ENCODE measurements around the gene AGBL4. TPM values are rescaled to one million over a fixed set of nuclear protein-coding genes. Genes with fewer than 3 reads are reported as not detected.
"Not testable (repeated sequence)": the region's sequence is repeated elsewhere in the genome, so short reads cannot be mapped to it uniquely, and the experiment has no call there.

The AGBL4 gene
- total and polyA plus RNA-seq, 9 of the 15 experiments (the other 6 are each of a cell fraction or from before 2014, with no cell fraction given) = 0.11 TPM; not detected in 7

GRCh38 chr1:49257211-49258049, 766.3 kb downstream of the AGBL4 start:
- POLR2A ChIA-PET; in situ Hi-C loops (cut with MboI); H3K9me3 ChIP-seq (replicated peaks; ENCODE audit: control insufficient read depth, insufficient read depth, low read depth, low read length); intact Hi-C loops (cut with micrococcal nuclease); ATAC-seq; BruUV-seq (replicated peaks); H3K4me1 ChIP-seq (replicated peaks in 1 of 2; ENCODE audit: control insufficient read depth in 2 of 2, insufficient read depth in 2 of 2, low read length in 2 of 2); H3K9me1 ChIP-seq (ENCODE audit: control insufficient read depth, insufficient read depth, low read length); H3K36me3 ChIP-seq (ENCODE audit: control insufficient read depth, insufficient read depth, low read length); FAIRE-seq; H3K79me2 ChIP-seq (ENCODE audit: control insufficient read depth, insufficient read depth, low read length); H3K27me3 ChIP-seq (ENCODE audit: control insufficient read depth in 2 of 2, insufficient read depth in 2 of 2, low read length in 2 of 2); H4K20me1 ChIP-seq (replicated peaks; ENCODE audit: control insufficient read depth, insufficient read depth, low read length); CTCF ChIA-PET (ENCODE audit: low intra/inter-chr PET ratio); TF ChIP-seq ATF1 (CRISPR knock-in tag; IDR thresholded peaks at IDR 0.05): not testable (repeated sequence)
- Histone ChIP-seq H2AFZ (ENCODE audit: low read depth, low read length) (peak overlapping the region; percentile 76; the same call in 1 of the 2 replicates), H3K27ac (ENCODE audit: extremely low read depth, low read depth, low read length) (peak overlapping the region; percentile 46; the same call in 1 of the 3 replicates), H3K4me3 (peak overlapping the region; percentile 25; the same call in 1 of the 2 replicates), H3K4me2 (ENCODE audit: insufficient read depth, low read length) (peak overlapping the region; percentile 60; the same call in 1 of the 2 replicates), H3K9ac (ENCODE audit: insufficient read depth in 1 of 2, low read depth in 2 of 2, low read length in 2 of 2) (peak overlapping the region in 1 of 2 experiments; percentile 59; a peak in 2 of 4 replicates)
- DNase-seq (ENCODE audit: extremely low read depth in 1 of 4, low spot score in 3 of 4) = peak in 1 of 4 experiments; percentile 54
- WGBS (ENCODE audit: insufficient coverage, low coverage, missing lambda C conversion rate) = 1% methylated on average over 30 of the region's 32 CpGs
- peak in 1 of 3 experiments; percentile 59 for TF ChIP-seq YY1 (IDR thresholded peaks at IDR 0.05; ENCODE audit: borderline replicate concordance in 1 of 3, control insufficient read depth in 1 of 3, extremely low read depth in 1 of 3, insufficient read depth in 3 of 3, insufficient read length in 1 of 3, insufficient replicate concordance in 2 of 3, low read depth in 1 of 3, low read length in 2 of 3)
- peak; percentile 51; the same call in 1 of the 2 replicates for TF ChIP-seq ATF1 (tag; IDR thresholded peaks at IDR 0.05)
- 0 out of 2 replicates have a peak, but pooled peaks have one; percentile 49 for TF ChIP-seq ZBTB9 (CRISPR knock-in tag; IDR thresholded peaks at IDR 0.05)
- TF ChIP-seq ZBTB17 (CRISPR knock-in tag; IDR thresholded peaks at IDR 0.05) = 0 out of 2 replicates have a peak, but pooled peaks have one; percentile 33
- TF ChIP-seq KDM5B (IDR thresholded peaks at IDR 0.05; ENCODE audit: insufficient replicate concordance, low read depth, low read length) = peak; percentile 27
- peak; percentile 28; the same call in 1 of the 2 replicates for TF ChIP-seq RBFOX2 (IDR thresholded peaks at IDR 0.05; ENCODE audit: low read depth, low read length)
- peak; percentile 36; the same call in 1 of the 2 replicates for TF ChIP-seq PHF8 (IDR thresholded peaks at IDR 0.05; ENCODE audit: borderline replicate concordance, low read length)
- peak; percentile 25; the same call in 1 of the 2 replicates for TF ChIP-seq POLR2G (IDR thresholded peaks at IDR 0.05; ENCODE audit: low read depth, low read length)
- TF ChIP-seq CXXC5 (CRISPR knock-in tag; IDR thresholded peaks at IDR 0.05) = 0 out of 2 replicates have a peak, but pooled peaks have one; percentile 11
- TF ChIP-seq NFRKB (IDR thresholded peaks at IDR 0.05; ENCODE audit: low read depth) = peak; percentile 28; the same call in 1 of the 2 replicates
- TF ChIP-seq FOXA3 (CRISPR knock-in tag; conservative IDR thresholded peaks at IDR 0.05 in 1 of 2, IDR thresholded peaks at IDR 0.05 in 1 of 2) = peak in 1 of 2 experiments; percentile 56; a peak in 1 of 4 replicates
- TF ChIP-seq, protein P1, sequence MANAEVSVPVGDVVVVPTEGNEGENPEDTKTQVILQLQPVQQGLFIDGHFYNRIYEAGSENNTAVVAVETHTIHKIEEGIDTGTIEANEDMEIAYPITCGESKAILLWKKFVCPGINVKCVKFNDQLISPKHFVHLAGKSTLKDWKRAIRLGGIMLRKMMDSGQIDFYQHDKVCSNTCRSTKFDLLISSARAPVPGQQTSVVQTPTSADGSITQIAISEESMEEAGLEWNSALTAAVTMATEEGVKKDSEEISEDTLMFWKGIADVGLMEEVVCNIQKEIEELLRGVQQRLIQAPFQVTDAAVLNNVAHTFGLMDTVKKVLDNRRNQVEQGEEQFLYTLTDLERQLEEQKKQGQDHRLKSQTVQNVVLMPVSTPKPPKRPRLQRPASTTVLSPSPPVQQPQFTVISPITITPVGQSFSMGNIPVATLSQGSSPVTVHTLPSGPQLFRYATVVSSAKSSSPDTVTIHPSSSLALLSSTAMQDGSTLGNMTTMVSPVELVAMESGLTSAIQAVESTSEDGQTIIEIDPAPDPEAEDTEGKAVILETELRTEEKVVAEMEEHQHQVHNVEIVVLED (CRISPR knock-in tag; IDR thresholded peaks at IDR 0.05) = 0 out of 2 replicates have a peak, but pooled peaks have one; percentile 8
